ENCODE data around the gene FAM3A. TPM values are rescaled to one million over a fixed set of nuclear protein-coding genes. Genes with fewer than 3 reads are reported as not detected.
"Not testable (repeated sequence)": the region's sequence is repeated elsewhere in the genome, so short reads cannot be mapped to it uniquely, and the experiment has no call there.

The FAM3A gene
- 39.7 TPM for total RNA-seq
- long read RNA-seq, transcript FAM3A-202 (10 exons, 1,712 nt): minor isoform, 15 of 76 reads
- long read RNA-seq, transcript FAM3A-215 (9 exons, 1,800 nt): major isoform, 18 of 76 reads
- long read RNA-seq, transcript FAM3A-222 (10 exons, 1,901 nt): minor isoform, 6 of 76 reads
- long read RNA-seq, partial matches to known transcripts: 7 of 76 reads
- long read RNA-seq, other reads (novel, unspliced or antisense): 22 of 76 reads

- H3K27me3 ChIP-seq (ENCODE audit: low read depth): no peaks in the 10 kb centered on the region
- H3K27ac ChIP-seq: peak within 1 kb of the TSS; percentile 90
- H3K36me3 ChIP-seq: no peaks in the 10 kb centered on the region
- intact Hi-C loops (cut with DNase I): no loop called here
- peaks cover 13% of the 10 kb centered on the region for H3K4me1 ChIP-seq
- H3K9me3 ChIP-seq: no peaks in the 10 kb centered on the region
- DNase-seq (peak; percentile 93), ATAC-seq (peak; percentile 96 to 98)
- peak within 1 kb of the TSS; percentile 67 for H3K4me3 ChIP-seq
- no peak for TF ChIP-seq CTCF (IDR thresholded peaks at IDR 0.05)
Measured at GRCh38 chrX:154515966-154516655, at the start of gene FAM3A. Gene FAM3A, minus strand, starts transcription at chrX:154516232. Its CDS starts 460 bp downstream, at chrX:154515772.

- peak in 1 of 2 donors; percentile 41 for ATAC-seq
- H3K4me1 ChIP-seq; H3K36me3 ChIP-seq; H3K27me3 ChIP-seq (ENCODE audit: low read depth); intact Hi-C loops (cut with DNase I); H3K27ac ChIP-seq; DNase-seq; H3K9me3 ChIP-seq; H3K4me3 ChIP-seq: not testable (repeated sequence)
Measured at GRCh38 chrX:154562295-154562694, 46.3 kb upstream of the FAM3A start.

GRCh38 chrX:154560326-154560725, 44.3 kb upstream of the FAM3A start:
- H3K27me3 ChIP-seq (ENCODE audit: low read depth); DNase-seq; H3K36me3 ChIP-seq; intact Hi-C loops (cut with DNase I); ATAC-seq; H3K9me3 ChIP-seq; H3K4me3 ChIP-seq; H3K4me1 ChIP-seq; H3K27ac ChIP-seq: not testable (repeated sequence)

GRCh38 chrX:154558896-154559295, 42.9 kb upstream of the FAM3A start:
- not testable (repeated sequence) for ATAC-seq, DNase-seq

GRCh38 chrX:154558060-154558690, 42.1 kb upstream of the FAM3A start:
- intact Hi-C loops (cut with DNase I); H3K4me1 ChIP-seq; H3K27me3 ChIP-seq (ENCODE audit: low read depth); DNase-seq; H3K4me3 ChIP-seq; H3K27ac ChIP-seq; H3K9me3 ChIP-seq; ATAC-seq: not testable (repeated sequence)
- peaks cover 23% of the 10 kb centered on the region for H3K36me3 ChIP-seq

More at GRCh38 chrX:154558896-154559295, 42.9 kb upstream of the FAM3A start:
- H3K4me3 ChIP-seq; H3K27me3 ChIP-seq (ENCODE audit: low read depth); intact Hi-C loops (cut with DNase I); H3K4me1 ChIP-seq; H3K27ac ChIP-seq; H3K9me3 ChIP-seq: not testable (repeated sequence)
- H3K36me3 ChIP-seq: peaks cover 16% of the 10 kb centered on the region

GRCh38 chrX:154552112-154552806, 36.2 kb upstream of the FAM3A start:
- peaks cover 12% of the 10 kb centered on the region for H3K4me1 ChIP-seq
- intact Hi-C loops (cut with DNase I); H3K4me3 ChIP-seq; H3K27me3 ChIP-seq (ENCODE audit: low read depth); ATAC-seq; H3K27ac ChIP-seq; DNase-seq; H3K9me3 ChIP-seq: not testable (repeated sequence)
- H3K36me3 ChIP-seq: peaks cover 30% of the 10 kb centered on the region

GRCh38 chrX:154549766-154550165, 33.7 kb upstream of the FAM3A start:
- no peaks in the 10 kb centered on the region for H3K9me3 ChIP-seq
- no peak overlapping the region for H3K4me3 ChIP-seq
- DNase-seq: no peak
- no peak for ATAC-seq
- intact Hi-C loops (cut with DNase I): no loop called here
- no peak for TF ChIP-seq CTCF (IDR thresholded peaks at IDR 0.05)
- peaks cover 21% of the 10 kb centered on the region for H3K36me3 ChIP-seq
- no peak overlapping the region for H3K27ac ChIP-seq
- peaks cover 18% of the 10 kb centered on the region for H3K4me1 ChIP-seq
- H3K27me3 ChIP-seq (ENCODE audit: low read depth): no peaks in the 10 kb centered on the region

Measured in lower lobe of right lung (tissue), 2 donors.